Trophoblast cell (in vitro differentiated cells and primary cell): ENCODE measurements around the gene SPINT3.
A peak's percentile ranks its signal among the peaks of the same experiment; 100 is the strongest.

Experiments
- DNase-seq, 2 donors: peaks; one replicate each; pipeline ENCODE4 v3.0.0-alpha.2; 2016
- H2AFZ ChIP-seq: 2 replicates; pipeline ENCODE4 v1.6.1; 2013; ENCODE audit warnings: low read length, moderate library complexity, mild to moderate bottlenecking; ENCODE audit not compliant: insufficient read depth, poor library complexity
- H2AK5ac ChIP-seq: 2 replicates; pipeline ENCODE4 v1.6.1; 2013; ENCODE audit warnings: mild to moderate bottlenecking, low read length
- H2BK120ac ChIP-seq: 2 replicates; pipeline ENCODE4 v1.6.1; 2013; ENCODE audit warnings: low read length, mild to moderate bottlenecking, moderate library complexity; ENCODE audit not compliant: insufficient read depth, poor library complexity
- H2BK12ac ChIP-seq: 2 replicates; pipeline ENCODE4 v1.6.1; 2013; ENCODE audit warnings: mild to moderate bottlenecking, low read length, moderate library complexity
- H2BK5ac ChIP-seq: 2 replicates; pipeline ENCODE4 v1.6.1; 2013; ENCODE audit warnings: low read length, low read depth, moderate library complexity, mild to moderate bottlenecking; ENCODE audit not compliant: poor library complexity
- H3K14ac ChIP-seq: 2 replicates; pipeline ENCODE4 v1.6.1; 2013; ENCODE audit warnings: mild to moderate bottlenecking, low read length
- H3K18ac ChIP-seq: 2 replicates; pipeline ENCODE4 v1.6.1; 2013; ENCODE audit warnings: mild to moderate bottlenecking, low read length
- H3K23ac ChIP-seq: 2 replicates; pipeline ENCODE4 v1.6.1; 2013; ENCODE audit warnings: low read length
- H3K27ac ChIP-seq: 2 replicates; pipeline ENCODE4 v1.5.1; 2013; ENCODE audit warnings: low read depth, mild to moderate bottlenecking, inconsistent platforms, low read length, moderate library complexity
- H3K27me3 ChIP-seq: 2 replicates; pipeline ENCODE4 v1.6.1; 2013; ENCODE audit warnings: inconsistent platforms, mild to moderate bottlenecking, low read length, moderate library complexity; ENCODE audit not compliant: insufficient read depth
- H3K36me3 ChIP-seq, 2 experiments: 1 replicate in 1 of 2; 2 replicates in 1 of 2; pipeline ENCODE4 v1.6.1; 2013; ENCODE audit warnings: low read length in 2 of 2, mild to moderate bottlenecking in 2 of 2, moderate library complexity in 1 of 2; ENCODE audit not compliant: insufficient read depth in 2 of 2, control insufficient read depth in 1 of 2
- H3K4ac ChIP-seq: 2 replicates; pipeline ENCODE4 v1.6.1; 2013; ENCODE audit warnings: low read depth, mild to moderate bottlenecking, low read length, moderate library complexity
- H3K4me1 ChIP-seq, 2 experiments: 1 replicate in 1 of 2; 2 replicates in 1 of 2; pipeline ENCODE4 v1.6.1; 2013; ENCODE audit warnings: low read length in 2 of 2, mild to moderate bottlenecking in 2 of 2, moderate library complexity in 1 of 2; ENCODE audit not compliant: insufficient read depth in 2 of 2, control insufficient read depth in 1 of 2
- H3K4me2 ChIP-seq: 2 replicates; pipeline ENCODE4 v1.6.1; 2013; ENCODE audit warnings: inconsistent platforms, mild to moderate bottlenecking, low read length, moderate library complexity
- H3K4me3 ChIP-seq: 2 replicates; pipeline ENCODE4 v1.5.1; 2013; ENCODE audit warnings: mild to moderate bottlenecking, low read depth, low read length, inconsistent platforms
- H3K79me1 ChIP-seq: one replicate; pipeline ENCODE4 v1.6.1; 2013; ENCODE audit warnings: low read length
- H3K79me2 ChIP-seq: 2 replicates; pipeline ENCODE4 v1.6.1; 2013; ENCODE audit warnings: low read length, mild to moderate bottlenecking; ENCODE audit not compliant: control insufficient read depth, insufficient read depth, poor library complexity
- H3K9ac ChIP-seq: 2 replicates; pipeline ENCODE4 v1.6.1; 2013; ENCODE audit warnings: mild to moderate bottlenecking, low read length
- H3K9me3 ChIP-seq: 2 replicates; pipeline ENCODE4 v1.6.1; 2013; ENCODE audit warnings: low read depth, mild to moderate bottlenecking, control low read depth, inconsistent platforms, low read length; ENCODE audit not compliant: insufficient read depth
- H4K12ac ChIP-seq: 2 replicates; pipeline ENCODE4 v1.6.1; 2013; ENCODE audit warnings: low read depth, mild to moderate bottlenecking, low read length, moderate library complexity
- H4K8ac ChIP-seq: 2 replicates; pipeline ENCODE4 v1.6.1; 2013; ENCODE audit warnings: low read depth, mild to moderate bottlenecking, low read length, moderate library complexity
- H4K91ac ChIP-seq: one replicate; pipeline ENCODE4 v1.6.1; 2013; ENCODE audit warnings: low read depth, mild to moderate bottlenecking, low read length, moderate library complexity
- WGBS: extraction: QIAGEN DNeasy Blood & Tissue Kit; methylation state at CpG from one replicate; pipeline ENCODE4 v1.1.7; 2013; ENCODE audit warnings: missing lambda C conversion rate; ENCODE audit not compliant: insufficient read length, insufficient coverage; ENCODE audit errors: extremely low coverage; 5-methylcytosine and 5-hydroxymethylcytosine counted together

The SPINT3 gene

DNA sequence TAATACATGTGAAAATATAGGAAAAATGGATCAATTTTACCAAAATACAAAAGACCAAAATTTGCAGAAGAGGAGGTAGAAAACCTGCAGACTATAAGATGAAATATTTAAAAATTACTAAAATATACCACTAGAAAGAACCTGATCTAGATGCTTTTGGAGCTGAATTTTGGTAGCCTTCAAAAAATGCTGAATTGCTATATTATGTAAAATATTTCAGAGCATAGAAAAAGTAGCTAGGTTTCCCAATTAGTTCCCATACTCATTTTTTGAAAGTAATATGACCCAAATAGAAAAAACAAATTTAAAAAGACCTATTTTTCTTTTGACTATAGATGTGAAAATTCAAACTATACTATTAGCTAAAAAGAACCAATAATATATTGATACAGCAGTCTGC, 35.3 kb upstream of the SPINT3 start:
- Histone ChIP-seq H3K9ac (no peak overlapping the region), H3K4ac (no peak overlapping the region), H3K23ac (no peak overlapping the region), H2AK5ac (no peak overlapping the region), H2BK120ac (no peak overlapping the region), H3K79me2 (no peaks in the 10 kb centered on the region), H3K4me1 (no peaks in the 10 kb centered on the region), H3K18ac (no peak overlapping the region), H3K79me1 (no peaks in the 10 kb centered on the region), H4K12ac (no peak overlapping the region), H3K9me3 (peaks cover 2% of the 10 kb centered on the region), H2BK5ac (no peak overlapping the region), H3K14ac (no peak overlapping the region), H3K27me3 (no peaks in the 10 kb centered on the region), H4K91ac (no peak overlapping the region), H3K27ac (no peak overlapping the region), H4K8ac (no peak overlapping the region), H2BK12ac (no peak overlapping the region), H2AFZ (no peak overlapping the region), H3K4me2 (no peak overlapping the region), H3K4me3 (no peak overlapping the region), H3K36me3 (no peaks in the 10 kb centered on the region)
- no peak for DNase-seq

DNA sequence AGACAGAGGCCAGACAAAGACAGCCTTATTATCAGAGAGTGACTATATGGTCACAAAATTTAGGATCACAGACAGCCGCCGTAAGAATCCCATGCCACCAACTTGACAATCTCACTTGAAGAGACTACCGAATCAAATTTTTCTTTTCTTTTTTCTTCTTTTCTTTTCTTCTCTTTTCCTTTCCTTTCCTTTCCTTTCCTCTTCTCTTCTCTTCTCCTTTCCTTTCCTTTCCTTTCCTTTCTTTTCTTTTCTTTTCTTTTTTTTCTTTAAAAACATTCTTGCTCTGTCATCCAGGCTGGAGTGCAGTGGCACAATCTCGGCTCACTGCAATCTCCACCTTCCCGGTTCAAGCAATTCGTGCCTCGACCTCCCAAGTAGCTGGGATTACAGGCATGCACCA, 33.0 kb upstream of the SPINT3 start:
- no peak overlapping the region for H3K14ac ChIP-seq
- no peak overlapping the region for H3K23ac ChIP-seq
- no peak overlapping the region for H2BK120ac ChIP-seq
- H2AK5ac ChIP-seq: no peak overlapping the region
- no peak overlapping the region for H4K8ac ChIP-seq
- 100% methylated on average over 1 of the region's 7 CpGs for WGBS
- H2BK5ac ChIP-seq: no peak overlapping the region
- no peaks in the 10 kb centered on the region for H3K79me1 ChIP-seq
- H3K9ac ChIP-seq: no peak overlapping the region
- no peaks in the 10 kb centered on the region for H3K36me3 ChIP-seq
- no peak overlapping the region for H2AFZ ChIP-seq
- no peak overlapping the region for H3K27ac ChIP-seq
- H3K79me2 ChIP-seq: no peaks in the 10 kb centered on the region
- no peak overlapping the region for H4K91ac ChIP-seq
- no peak overlapping the region for H3K4me3 ChIP-seq
- no peak overlapping the region for H2BK12ac ChIP-seq
- H3K27me3 ChIP-seq: no peaks in the 10 kb centered on the region
- H4K12ac ChIP-seq: no peak overlapping the region
- no peaks in the 10 kb centered on the region for H3K4me1 ChIP-seq
- H3K4ac ChIP-seq: no peak overlapping the region
- no peak overlapping the region for H3K4me2 ChIP-seq
- peaks cover 2% of the 10 kb centered on the region for H3K9me3 ChIP-seq
- DNase-seq: no peak
- no peak overlapping the region for H3K18ac ChIP-seq

- H2BK12ac ChIP-seq: no peak within 1 kb of the TSS
- no peaks in the 10 kb centered on the region for H3K79me2 ChIP-seq
- no peak within 1 kb of the TSS for H2BK120ac ChIP-seq
- H2BK5ac ChIP-seq: no peak within 1 kb of the TSS
- H3K27me3 ChIP-seq: no peaks in the 10 kb centered on the region
- no peak within 1 kb of the TSS for H2AFZ ChIP-seq
- H3K27ac ChIP-seq: no peak within 1 kb of the TSS
- H3K79me1 ChIP-seq: no peaks in the 10 kb centered on the region
- no peak within 1 kb of the TSS for H3K4me3 ChIP-seq
- H4K12ac ChIP-seq: no peak within 1 kb of the TSS
- no peak within 1 kb of the TSS for H4K91ac ChIP-seq
- no peaks in the 10 kb centered on the region for H3K9me3 ChIP-seq
- no peak within 1 kb of the TSS for H3K4ac ChIP-seq
- DNase-seq: no peak
- H2AK5ac ChIP-seq: no peak within 1 kb of the TSS
- H3K4me2 ChIP-seq: no peak within 1 kb of the TSS
- H3K18ac ChIP-seq: no peak within 1 kb of the TSS
- H3K9ac ChIP-seq: no peak within 1 kb of the TSS
- no peaks in the 10 kb centered on the region for H3K4me1 ChIP-seq
- no peaks in the 10 kb centered on the region for H3K36me3 ChIP-seq
- H3K23ac ChIP-seq: no peak within 1 kb of the TSS
- H4K8ac ChIP-seq: no peak within 1 kb of the TSS
- no peak within 1 kb of the TSS for H3K14ac ChIP-seq
- WGBS: no CpG with 5 or more reads among the region's 6 CpGs
Observed at GRCh38 chr20:45547206-45547770, 31.9 kb upstream of the SPINT3 start, which contains the start of gene EPPIN. EPPIN (minus strand) TSS chr20:45547401; CDS start chr20:45547357, 44 bp downstream.

- Histone ChIP-seq H3K4me2 (no peak overlapping the region), H2BK5ac (no peak overlapping the region), H3K18ac (no peak overlapping the region), H3K9ac (no peak overlapping the region), H2BK120ac (no peak overlapping the region), H3K14ac (no peak overlapping the region), H3K4me1 (no peaks in the 10 kb centered on the region), H3K36me3 (no peaks in the 10 kb centered on the region), H4K8ac (no peak overlapping the region), H2BK12ac (no peak overlapping the region), H3K23ac (no peak overlapping the region), H2AK5ac (no peak overlapping the region), H3K4me3 (no peak overlapping the region), H4K91ac (no peak overlapping the region), H3K4ac (no peak overlapping the region), H3K79me2 (no peaks in the 10 kb centered on the region), H4K12ac (no peak overlapping the region), H2AFZ (no peak overlapping the region), H3K79me1 (no peaks in the 10 kb centered on the region), H3K9me3 (no peaks in the 10 kb centered on the region), H3K27me3 (no peaks in the 10 kb centered on the region), H3K27ac (no peak overlapping the region)
- WGBS: no CpG with 5 or more reads among the region's 5 CpGs
- DNase-seq: peak in 1 of 2 donors; percentile 41
Observed at GRCh38 chr20:45545754-45546453, 30.5 kb upstream of the SPINT3 start.
